OCI-LY7 (cell line): ENCODE measurements around the gene TBC1D8. TPM values are rescaled to one million over a fixed set of nuclear protein-coding genes. Genes with fewer than 3 reads are reported as not detected.

ENCODE experiments used
- BruUV-seq: library from RNA; stranded (reverse); fragments of 400-500 nt; replicated peaks from 2 replicates; lab custom pipeline; 2021; lab: Mats Ljungman, UMichigan
- CTCF ChIA-PET: fragments of 300-600 bp; sonication (Branson Sonifier 250); formaldehyde crosslinking; loops from one replicate; lab custom pipeline; 2022; ENCODE audit warnings: antibody characterized with exemption; ENCODE audit not compliant: unreplicated experiment; lab: Charles Lee
- POLR2A ChIA-PET: fragments of 300-600 bp; sonication (Branson Sonifier 250); formaldehyde crosslinking; loops from one replicate; lab custom pipeline; 2022; ENCODE audit warnings: antibody characterized with exemption; lab: Charles Lee
- DNase-seq: peaks from one replicate; pipeline ENCODE4 v3.0.0-alpha.2; 2015; ENCODE audit warnings: low spot score
- H2AFZ ChIP-seq: fragments of 200-600 bp; sonication (generic), shearing (Covaris generic); 2 replicates; pipeline ENCODE4 v1.6.1; 2014; ENCODE audit warnings: mild to moderate bottlenecking, antibody characterized with exemption, low read length, moderate library complexity
- H3K27ac ChIP-seq: fragments of 200-600 bp; sonication (generic); 2 replicates; pipeline ENCODE4 v1.5.1; 2014; ENCODE audit warnings: mixed run types, low read depth, mild to moderate bottlenecking, moderate library complexity, low read length, inconsistent platforms; ENCODE audit not compliant: poor library complexity, severe bottlenecking
- H3K36me3 ChIP-seq: fragments of 200-600 bp; sonication (generic); 2 replicates; pipeline ENCODE4 v1.6.1; 2014; ENCODE audit warnings: mild to moderate bottlenecking, antibody characterized with exemption, low read length, moderate library complexity, mixed read lengths; ENCODE audit not compliant: insufficient read depth
- H3K4me1 ChIP-seq: fragments of 200-600 bp; sonication (generic); 2 replicates; pipeline ENCODE4 v1.5.1; 2014; ENCODE audit warnings: mild to moderate bottlenecking, low read length; ENCODE audit not compliant: insufficient read depth, poor library complexity, severe bottlenecking
- H3K4me2 ChIP-seq: fragments of 200-600 bp; sonication (generic); 2 replicates; pipeline ENCODE4 v1.6.1; 2014; ENCODE audit warnings: mild to moderate bottlenecking, low read length
- H3K4me3 ChIP-seq: fragments of 200-600 bp; sonication (generic); 2 replicates; pipeline ENCODE4 v1.5.1; 2014; ENCODE audit warnings: mild to moderate bottlenecking, low read depth, low read length; ENCODE audit not compliant: poor library complexity, severe bottlenecking
- H3K79me2 ChIP-seq: fragments of 200-600 bp; sonication (generic); 2 replicates; pipeline ENCODE4 v1.6.1; 2016; ENCODE audit warnings: low read depth, mild to moderate bottlenecking, low read length, moderate library complexity, mixed read lengths; ENCODE audit not compliant: insufficient read depth
- H3K9me2 ChIP-seq: fragments of 200-600 bp; sonication (generic); 2 replicates; pipeline ENCODE4 v1.6.1; 2016; ENCODE audit warnings: mild to moderate bottlenecking, low read length, mixed read lengths; ENCODE audit not compliant: insufficient read depth
- H3K9me3 ChIP-seq: fragments of 200-600 bp; sonication (generic); 2 replicates; pipeline ENCODE4 v1.6.1; 2014; ENCODE audit warnings: mild to moderate bottlenecking, mixed run types, low read length, mixed read lengths
- H4K20me1 ChIP-seq: fragments of 200-600 bp; sonication (generic); 2 replicates; pipeline ENCODE4 v1.6.1; 2014; ENCODE audit warnings: mild to moderate bottlenecking, antibody characterized with exemption, low read length, moderate library complexity, mixed read lengths; ENCODE audit not compliant: insufficient read depth
- EZH2phosphoT487 ChIP-seq: fragments of 200-600 bp; sonication (generic); IDR thresholded peaks from 2 replicates; pipeline ENCODE4 v1.6.1; 2018; ENCODE audit warnings: low read depth, borderline replicate concordance, mild to moderate bottlenecking, mixed run types, antibody characterized with exemption, low read length, moderate library complexity, mixed read lengths
- intact Hi-C: fragments of 100-400 bp; cut with micrococcal nuclease; formaldehyde crosslinking; loops from one replicate; pipeline ENCODE4 v1.10.0; 2022; ENCODE audit not compliant: unreplicated experiment
- total RNA-seq, 2 experiments: library from RNA; depleted of rRNA in 1 of 2; stranded (reverse); fragments of >200 nt in 1 of 2; shearing (Covaris generic) in 1 of 2; gene quantifications; 2 replicates each; pipeline ENCODE4 v1.2.3, GENCODE V29; 2014 to 2022
- TF ChIP-seq, protein P1 (sequence below): fragments of 200-600 bp; sonication (generic); conservative IDR thresholded peaks from 2 replicates; pipeline ENCODE4 v1.5.1; 2014; ENCODE audit warnings: mild to moderate bottlenecking, antibody characterized with exemption, low read length, moderate library complexity, mixed read lengths

Gene TBC1D8
- total RNA-seq, 2 experiments from 2014 or later = 0.22 to 0.49 TPM

DNA sequence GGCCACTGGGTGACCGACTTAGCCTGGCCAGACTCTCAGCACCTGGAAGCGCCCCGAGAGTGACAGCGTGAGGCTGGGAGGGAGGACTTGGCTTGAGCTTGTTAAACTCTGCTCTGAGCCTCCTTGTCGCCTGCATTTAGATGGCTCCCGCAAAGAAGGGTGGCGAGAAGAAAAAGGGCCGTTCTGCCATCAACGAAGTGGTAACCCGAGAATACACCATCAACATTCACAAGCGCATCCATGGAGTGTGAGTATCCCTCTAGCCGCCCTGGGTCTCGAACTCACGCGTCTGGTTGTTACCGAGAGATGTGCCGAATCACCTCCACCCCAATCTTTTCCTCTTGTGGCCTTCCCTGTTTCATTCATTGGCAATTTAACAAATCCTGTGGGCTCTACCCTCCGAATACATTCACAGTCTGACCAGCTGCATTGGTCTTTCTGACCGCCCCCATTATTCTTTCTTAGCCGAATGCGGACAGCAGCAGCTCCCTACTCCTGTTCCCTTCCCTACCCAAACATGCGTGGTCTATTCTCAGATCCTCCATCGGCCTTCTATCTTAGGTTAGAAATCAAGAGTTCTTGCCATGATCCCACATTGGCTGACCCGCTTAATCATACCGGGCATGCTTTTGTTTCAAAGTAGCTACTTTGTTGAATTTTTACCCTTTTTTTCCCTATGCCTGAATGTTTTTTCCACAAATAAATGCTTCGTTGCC, 148.5 kb downstream of the TBC1D8 start:
- BruUV-seq = TSS peak; percentile 77
- peak overlapping the region; percentile 92 for H3K4me3 ChIP-seq
- peak overlapping the region; percentile 79 for H3K4me2 ChIP-seq
- H3K36me3 ChIP-seq = peaks cover 55% of the 10 kb centered on the region
- peak overlapping the region; percentile 56 for H3K27ac ChIP-seq
- no peaks in the 10 kb centered on the region for H3K9me2 ChIP-seq
- DNase-seq = peak; percentile 11
- H3K4me1 ChIP-seq = peaks cover 25% of the 10 kb centered on the region
- H4K20me1 ChIP-seq = peaks cover 44% of the 10 kb centered on the region; the same call in 1 of the 2 replicates
- peak overlapping the region; percentile 92; the same call in 1 of the 2 replicates for H2AFZ ChIP-seq
- H3K9me3 ChIP-seq = no peaks in the 10 kb centered on the region
- peaks cover 55% of the 10 kb centered on the region for H3K79me2 ChIP-seq
- ChIA-PET CTCF (interaction anchor here (0.9 kb wide), 1 partner anchor 10 kb away, joined by 3 read pairs; no protein-coding TSS in a partner anchor), POLR2A (interaction anchor here (0.6 to 1.7 kb wide), 5 partner anchors 9 to 440 kb away, joined by 3 to 5 read pairs (median 4); partner anchors contain the start of gene PDCL3)
- intact Hi-C loops = no loop called here
- TF ChIP-seq EZH2phosphoT487 = no peak
- TF ChIP-seq, protein P1, sequence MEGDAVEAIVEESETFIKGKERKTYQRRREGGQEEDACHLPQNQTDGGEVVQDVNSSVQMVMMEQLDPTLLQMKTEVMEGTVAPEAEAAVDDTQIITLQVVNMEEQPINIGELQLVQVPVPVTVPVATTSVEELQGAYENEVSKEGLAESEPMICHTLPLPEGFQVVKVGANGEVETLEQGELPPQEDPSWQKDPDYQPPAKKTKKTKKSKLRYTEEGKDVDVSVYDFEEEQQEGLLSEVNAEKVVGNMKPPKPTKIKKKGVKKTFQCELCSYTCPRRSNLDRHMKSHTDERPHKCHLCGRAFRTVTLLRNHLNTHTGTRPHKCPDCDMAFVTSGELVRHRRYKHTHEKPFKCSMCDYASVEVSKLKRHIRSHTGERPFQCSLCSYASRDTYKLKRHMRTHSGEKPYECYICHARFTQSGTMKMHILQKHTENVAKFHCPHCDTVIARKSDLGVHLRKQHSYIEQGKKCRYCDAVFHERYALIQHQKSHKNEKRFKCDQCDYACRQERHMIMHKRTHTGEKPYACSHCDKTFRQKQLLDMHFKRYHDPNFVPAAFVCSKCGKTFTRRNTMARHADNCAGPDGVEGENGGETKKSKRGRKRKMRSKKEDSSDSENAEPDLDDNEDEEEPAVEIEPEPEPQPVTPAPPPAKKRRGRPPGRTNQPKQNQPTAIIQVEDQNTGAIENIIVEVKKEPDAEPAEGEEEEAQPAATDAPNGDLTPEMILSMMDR = no peak

DNA sequence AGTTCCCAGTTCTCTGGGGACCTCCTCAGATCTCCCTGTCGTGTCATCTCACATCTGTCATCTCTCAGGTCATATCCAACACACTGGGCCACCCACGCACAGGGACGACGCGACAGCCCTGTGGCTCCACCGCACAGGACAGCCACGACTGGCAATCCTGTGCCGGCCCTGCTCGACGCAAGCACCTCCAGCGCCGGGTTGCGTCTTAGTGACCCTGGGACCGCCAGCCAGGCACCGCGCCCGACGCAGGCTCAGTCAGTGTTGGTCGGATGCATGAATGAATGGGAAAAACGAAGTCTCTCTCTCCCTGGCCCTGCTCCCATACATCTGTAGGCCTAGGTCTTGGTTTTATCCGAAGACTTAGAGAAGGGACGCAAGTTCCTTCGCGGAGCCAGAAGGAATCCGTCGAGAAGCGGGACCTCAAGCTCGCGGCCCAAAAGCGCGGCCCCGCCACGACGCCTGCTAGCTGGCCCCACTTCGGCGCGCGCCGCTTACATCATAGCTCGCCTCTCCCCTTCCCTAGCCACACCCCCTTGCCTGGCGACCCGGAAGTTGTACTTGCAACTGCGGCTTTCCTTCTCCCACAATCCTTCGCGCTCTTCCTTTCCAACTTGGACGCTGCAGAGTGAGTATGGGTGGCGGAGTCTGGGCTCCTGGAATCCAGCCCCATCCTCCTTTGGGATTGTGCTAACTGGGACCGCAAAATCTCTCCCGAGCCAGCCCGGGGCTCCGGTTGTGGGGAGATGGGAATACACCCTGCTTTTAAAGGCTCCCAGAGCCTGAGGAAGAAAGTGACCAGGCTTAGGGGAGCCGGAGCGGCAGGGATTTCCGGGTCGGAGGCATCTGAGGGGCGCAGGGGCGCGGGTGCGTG, 149.3 kb downstream of the TBC1D8 start, which contains the start of gene RPL31:
TSS of gene RPL31 (plus strand) at position 599 of the 871 bp plus-strand sequence. CDS start 413 bp downstream, outside the sequence.
- DNase-seq = peak; percentile 95
- Histone ChIP-seq H4K20me1 (peaks cover 36% of the 10 kb centered on the region; the same call in 1 of the 2 replicates), H3K4me2 (peak within 1 kb of the TSS; percentile 79), H3K27ac (peak within 1 kb of the TSS; percentile 56), H3K9me2 (no peaks in the 10 kb centered on the region), H3K9me3 (no peaks in the 10 kb centered on the region), H2AFZ (peak within 1 kb of the TSS; percentile 92), H3K4me1 (peaks cover 25% of the 10 kb centered on the region), H3K79me2 (peaks cover 49% of the 10 kb centered on the region), H3K4me3 (peak within 1 kb of the TSS; percentile 92), H3K36me3 (peaks cover 47% of the 10 kb centered on the region)
- no TSS peak for BruUV-seq
- intact Hi-C loops = no loop called here
- ChIA-PET CTCF (no interaction called here), POLR2A (interaction anchor here (0.6 to 1.7 kb wide), 3 partner anchors 10 to 439 kb away, joined by 3 to 5 read pairs (median 4); partner anchors contain the start of gene PDCL3)
- no peak for TF ChIP-seq EZH2phosphoT487
- TF ChIP-seq, protein P1 = no peak
